DND-41 (cell line): ENCODE measurements around the gene TMEM14A.

Experiments
- ATAC-seq: fragments of 200-7000 bp; cut with Tn5 transposase; 3 replicates; pipeline ENCODE4 v1.9.1; 2021; ENCODE audit warnings: low read depth; ENCODE audit not compliant: insufficient read depth
- DNase-seq: peaks from one replicate; pipeline ENCODE4 v3.0.0-alpha.2; 2020
- H2AFZ ChIP-seq: 2 replicates; pipeline ENCODE4 v1.6.0; 2012; ENCODE audit warnings: low read depth, low read length
- H3K27ac ChIP-seq: 2 replicates; pipeline ENCODE4 v1.5.1; 2012; ENCODE audit warnings: low read length, inconsistent platforms
- H3K27me3 ChIP-seq: fragments of 200-600 bp; sonication (generic); 2 replicates; pipeline ENCODE4 v1.6.0; 2012; ENCODE audit warnings: low read length, mild to moderate bottlenecking, inconsistent platforms; ENCODE audit not compliant: insufficient read depth, poor library complexity
- H3K36me3 ChIP-seq: 2 replicates; pipeline ENCODE4 v1.5.1; 2012; ENCODE audit warnings: low read length, inconsistent platforms; ENCODE audit not compliant: insufficient read depth
- H3K4me1 ChIP-seq: 2 replicates; pipeline ENCODE4 v1.5.1; 2012; ENCODE audit warnings: mild to moderate bottlenecking, low read length; ENCODE audit not compliant: insufficient read depth
- H3K4me2 ChIP-seq: 2 replicates; pipeline ENCODE4 v1.6.0; 2012; ENCODE audit warnings: mild to moderate bottlenecking, moderate library complexity, low read length, inconsistent platforms; ENCODE audit not compliant: insufficient read depth
- H3K4me3 ChIP-seq, 2 experiments: fragments of 200-600 bp in 1 of 2; shearing (Covaris generic) in 1 of 2; 2 replicates each; pipeline ENCODE4 v1.5.1; 2012 to 2016; ENCODE audit warnings: inconsistent platforms in 2 of 2, low read length in 2 of 2, mild to moderate bottlenecking in 2 of 2, low read depth in 1 of 2, moderate library complexity in 1 of 2
- H3K79me2 ChIP-seq: 2 replicates; pipeline ENCODE4 v1.6.0; 2012; ENCODE audit warnings: low read length, inconsistent platforms; ENCODE audit not compliant: insufficient read depth
- H3K9ac ChIP-seq: 2 replicates; pipeline ENCODE4 v1.6.0; 2012; ENCODE audit warnings: low read depth, mild to moderate bottlenecking, inconsistent platforms, low read length, moderate library complexity
- H3K9me3 ChIP-seq: 2 replicates; pipeline ENCODE4 v1.5.1; 2012; ENCODE audit warnings: low read length, moderate library complexity, mild to moderate bottlenecking, inconsistent platforms; ENCODE audit not compliant: insufficient read depth, severe bottlenecking
- H4K20me1 ChIP-seq: 2 replicates; pipeline ENCODE4 v1.6.0; 2012; ENCODE audit warnings: low read length; ENCODE audit not compliant: insufficient read depth
- EZH2 ChIP-seq: IDR thresholded peaks from 3 replicates; pipeline ENCODE4 v1.6.1; 2012; ENCODE audit warnings: borderline replicate concordance, low read depth, mild to moderate bottlenecking, moderate library complexity, low read length, inconsistent platforms; ENCODE audit not compliant: severe bottlenecking
- TF ChIP-seq, protein P1 (sequence below): IDR thresholded peaks from 2 replicates; pipeline ENCODE4 v1.5.1; 2012; ENCODE audit warnings: borderline replicate concordance, low read length, moderate library complexity, mild to moderate bottlenecking; ENCODE audit not compliant: poor library complexity, severe bottlenecking; ENCODE audit errors: extremely low read depth

Gene TMEM14A

DNA sequence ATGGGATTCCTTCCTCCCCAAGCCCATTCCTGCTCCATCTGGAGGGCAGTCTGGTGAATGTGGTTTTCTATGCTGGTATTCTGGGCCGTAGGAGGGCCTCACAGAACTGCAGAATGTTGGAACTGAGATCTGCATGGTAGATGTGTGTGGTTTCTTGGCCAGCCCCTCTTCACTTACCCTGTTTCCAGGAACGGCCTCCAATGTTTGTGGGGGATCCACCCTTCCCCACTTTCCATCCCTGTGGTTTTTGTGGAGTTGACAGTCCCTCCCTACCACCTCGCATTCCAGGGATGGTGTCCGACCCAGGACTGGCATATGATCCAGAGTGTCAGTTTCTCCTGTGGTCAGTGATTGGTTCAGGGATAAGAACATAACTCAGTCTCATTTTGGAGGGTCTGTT, 26.7 kb upstream of the TMEM14A start:
- H3K9me3 ChIP-seq: no peaks in the 10 kb centered on the region
- no peaks in the 10 kb centered on the region for H3K36me3 ChIP-seq
- H3K9ac ChIP-seq: no peak overlapping the region
- no peaks in the 10 kb centered on the region for H3K27me3 ChIP-seq
- H3K79me2 ChIP-seq: no peaks in the 10 kb centered on the region
- H2AFZ ChIP-seq: no peak overlapping the region
- H3K4me3 ChIP-seq: no peak overlapping the region
- H3K4me1 ChIP-seq: peaks cover 18% of the 10 kb centered on the region
- no peak for TF ChIP-seq EZH2
- TF ChIP-seq, protein P1, sequence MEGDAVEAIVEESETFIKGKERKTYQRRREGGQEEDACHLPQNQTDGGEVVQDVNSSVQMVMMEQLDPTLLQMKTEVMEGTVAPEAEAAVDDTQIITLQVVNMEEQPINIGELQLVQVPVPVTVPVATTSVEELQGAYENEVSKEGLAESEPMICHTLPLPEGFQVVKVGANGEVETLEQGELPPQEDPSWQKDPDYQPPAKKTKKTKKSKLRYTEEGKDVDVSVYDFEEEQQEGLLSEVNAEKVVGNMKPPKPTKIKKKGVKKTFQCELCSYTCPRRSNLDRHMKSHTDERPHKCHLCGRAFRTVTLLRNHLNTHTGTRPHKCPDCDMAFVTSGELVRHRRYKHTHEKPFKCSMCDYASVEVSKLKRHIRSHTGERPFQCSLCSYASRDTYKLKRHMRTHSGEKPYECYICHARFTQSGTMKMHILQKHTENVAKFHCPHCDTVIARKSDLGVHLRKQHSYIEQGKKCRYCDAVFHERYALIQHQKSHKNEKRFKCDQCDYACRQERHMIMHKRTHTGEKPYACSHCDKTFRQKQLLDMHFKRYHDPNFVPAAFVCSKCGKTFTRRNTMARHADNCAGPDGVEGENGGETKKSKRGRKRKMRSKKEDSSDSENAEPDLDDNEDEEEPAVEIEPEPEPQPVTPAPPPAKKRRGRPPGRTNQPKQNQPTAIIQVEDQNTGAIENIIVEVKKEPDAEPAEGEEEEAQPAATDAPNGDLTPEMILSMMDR: no peak
- ATAC-seq (no peak), DNase-seq (no peak)
- no peak overlapping the region for H3K27ac ChIP-seq
- H4K20me1 ChIP-seq: no peaks in the 10 kb centered on the region
- H3K4me2 ChIP-seq: no peak overlapping the region

DNA sequence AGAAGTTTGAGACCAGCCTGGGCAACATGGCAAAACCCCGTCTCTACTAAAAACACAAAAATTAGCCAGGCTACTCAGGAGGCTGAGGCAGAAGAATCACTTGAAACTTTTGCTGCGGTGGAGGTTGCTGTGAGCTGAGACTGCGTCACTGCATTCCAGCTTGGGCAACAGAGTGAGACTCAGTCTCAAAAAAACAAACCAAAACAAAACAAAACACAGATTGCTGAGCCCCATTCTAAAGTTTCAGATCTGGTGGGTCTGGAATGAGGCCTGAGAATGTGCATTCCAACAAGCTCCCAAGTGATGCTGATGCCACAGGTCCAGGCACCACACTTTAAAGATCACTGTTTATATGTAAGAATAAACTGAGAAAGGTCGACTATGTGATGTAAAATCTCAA, 24.9 kb upstream of the TMEM14A start:
- ATAC-seq (no peak), DNase-seq (no peak)
- Histone ChIP-seq H3K4me1 (peaks cover 14% of the 10 kb centered on the region), H3K4me2 (no peak overlapping the region), H3K4me3 (no peak overlapping the region), H3K9ac (no peak overlapping the region), H4K20me1 (no peaks in the 10 kb centered on the region), H3K36me3 (no peaks in the 10 kb centered on the region), H3K27me3 (no peaks in the 10 kb centered on the region), H3K27ac (no peak overlapping the region), H3K9me3 (no peaks in the 10 kb centered on the region), H3K79me2 (no peaks in the 10 kb centered on the region), H2AFZ (no peak overlapping the region)
- TF ChIP-seq, protein P1: no peak
- TF ChIP-seq EZH2: no peak

DNA sequence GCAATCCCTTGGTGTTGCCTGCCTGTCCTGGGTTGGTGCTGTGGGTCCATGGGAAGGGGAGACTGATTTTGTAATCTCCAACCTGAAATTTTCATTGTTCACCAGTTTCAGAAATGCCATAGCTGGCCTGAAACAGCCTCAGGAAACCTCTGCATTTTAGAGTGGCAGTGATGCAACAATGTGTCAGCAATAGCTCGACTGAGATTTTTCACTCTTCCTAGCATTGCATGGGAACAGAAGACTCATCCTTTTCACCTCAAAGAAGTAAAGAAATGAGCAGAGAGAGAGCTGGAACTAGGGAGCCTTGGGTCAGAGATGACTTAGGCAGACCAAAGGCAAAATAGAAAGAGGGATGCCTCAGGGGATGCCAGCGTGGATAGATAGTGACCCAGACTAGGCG, 23.7 kb upstream of the TMEM14A start:
- ATAC-seq: no peak
- Histone ChIP-seq H3K27ac (no peak overlapping the region), H3K4me2 (no peak overlapping the region), H3K9me3 (no peaks in the 10 kb centered on the region), H3K27me3 (no peaks in the 10 kb centered on the region), H3K36me3 (no peaks in the 10 kb centered on the region), H3K9ac (no peak overlapping the region), H3K79me2 (no peaks in the 10 kb centered on the region), H3K4me1 (peaks cover 2% of the 10 kb centered on the region), H3K4me3 (no peak overlapping the region), H2AFZ (no peak overlapping the region), H4K20me1 (no peaks in the 10 kb centered on the region)
- DNase-seq: no peak
- no peak for TF ChIP-seq EZH2
- TF ChIP-seq, protein P1: no peak
